ENCODE measurements around the gene OR14C36.
"Not testable (repeated sequence)": the region's sequence is repeated elsewhere in the genome, so short reads cannot be mapped to it uniquely, and the experiment has no call there.

The OR14C36 gene, protein sequence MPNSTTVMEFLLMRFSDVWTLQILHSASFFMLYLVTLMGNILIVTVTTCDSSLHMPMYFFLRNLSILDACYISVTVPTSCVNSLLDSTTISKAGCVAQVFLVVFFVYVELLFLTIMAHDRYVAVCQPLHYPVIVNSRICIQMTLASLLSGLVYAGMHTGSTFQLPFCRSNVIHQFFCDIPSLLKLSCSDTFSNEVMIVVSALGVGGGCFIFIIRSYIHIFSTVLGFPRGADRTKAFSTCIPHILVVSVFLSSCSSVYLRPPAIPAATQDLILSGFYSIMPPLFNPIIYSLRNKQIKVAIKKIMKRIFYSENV

GRCh38 chr1:248348475-248348874, at the start of gene OR14C36:
Gene OR14C36, plus strand, starts transcription at chr1:248348775. Its CDS starts 0 bp downstream, at chr1:248348775.
- no peak for DNase-seq

DNA sequence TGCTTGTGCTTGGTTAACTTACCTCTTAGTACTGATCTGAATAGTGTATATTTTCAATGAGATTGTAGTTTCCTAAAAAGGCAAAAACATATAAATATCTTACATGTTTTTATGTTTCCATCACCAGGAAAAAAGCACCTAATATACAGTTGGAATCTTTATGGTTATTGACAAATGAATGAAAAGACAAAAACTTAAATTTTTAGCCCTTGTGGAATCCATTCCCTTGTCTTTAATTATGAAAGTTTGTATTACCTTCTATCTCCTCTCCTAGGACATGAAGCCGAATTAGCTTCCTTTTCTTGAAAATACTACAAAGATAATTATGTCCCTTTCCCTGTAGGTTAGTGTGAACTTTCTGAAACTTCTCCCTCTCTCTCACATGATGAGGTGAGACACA, 45.3 kb upstream of the OR14C36 start, which contains the start of gene OR2T12:
Gene OR2T12, minus strand, starts transcription at position 101 of the 400 bp plus-strand sequence. CDS start 7,846 bp downstream, outside the sequence.
- no peak for DNase-seq

GRCh38 chr1:248305672-248306071, 42.9 kb upstream of the OR14C36 start:
- DNase-seq = not testable (repeated sequence)

DNA sequence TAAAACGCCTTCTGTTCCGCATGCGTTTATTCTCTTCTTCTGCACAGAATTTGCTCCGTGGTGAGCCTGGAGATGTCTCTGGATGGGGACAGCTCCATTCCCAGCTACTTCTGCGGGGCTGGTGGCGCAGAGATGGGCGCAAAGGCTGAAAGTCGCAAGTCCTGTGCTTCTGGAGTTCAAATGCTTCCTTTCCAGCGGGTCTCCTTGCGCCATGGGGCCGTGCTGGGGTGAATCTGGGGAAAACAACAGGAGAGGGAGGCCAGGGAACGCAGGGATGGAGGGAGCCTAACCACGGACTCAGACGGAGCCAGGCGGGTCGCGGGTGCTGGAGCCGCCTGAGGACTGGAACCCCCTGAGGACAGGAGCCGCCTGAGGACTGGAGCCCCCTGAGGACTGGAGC, 42.5 kb upstream of the OR14C36 start:
- DNase-seq = no peak

DNA sequence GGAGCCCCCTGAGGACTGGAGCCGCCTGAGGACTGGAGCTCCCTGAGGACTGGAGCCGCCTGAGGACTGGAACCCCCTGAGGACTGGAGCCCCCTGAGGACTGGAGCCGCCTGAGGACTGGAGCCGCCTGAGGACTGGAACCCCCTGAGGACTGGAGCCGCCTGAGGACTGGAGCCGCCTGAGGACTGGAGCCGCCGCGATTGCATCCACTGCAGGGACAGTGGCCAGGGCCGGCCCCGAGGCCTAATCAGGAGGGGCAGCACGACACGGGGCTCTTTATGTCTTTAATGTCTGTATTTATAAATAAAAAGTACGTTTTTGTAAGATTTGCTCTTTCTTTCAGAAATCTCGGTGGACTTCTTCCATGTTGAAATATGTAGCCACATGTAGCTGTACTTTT, 41.8 kb upstream of the OR14C36 start:
- not testable (repeated sequence) for DNase-seq

DNA sequence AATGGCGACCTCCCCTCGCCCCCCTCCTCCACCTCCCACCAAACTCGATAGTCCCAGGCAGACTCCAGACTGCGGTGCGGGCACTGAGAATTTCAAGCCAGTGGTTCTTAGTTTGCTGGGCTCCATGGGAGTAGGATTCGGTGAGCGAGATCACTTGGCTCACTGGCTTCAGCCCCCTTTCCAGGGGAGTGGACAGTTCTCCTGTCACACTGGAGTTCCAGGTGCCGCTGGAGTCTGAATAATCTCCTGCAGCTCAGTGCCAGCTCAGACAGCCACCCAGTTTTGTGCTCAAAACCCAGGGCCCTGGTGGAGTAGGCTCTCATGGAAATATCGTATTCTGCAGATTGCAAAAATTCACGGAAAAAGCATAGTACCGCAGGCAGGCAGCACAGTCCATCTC, 31.8 kb upstream of the OR14C36 start:
- DNase-seq = no peak

GRCh38 chr1:248324468-248324867, 24.1 kb upstream of the OR14C36 start, which contains the start of gene OR2M7:
Gene OR2M7, minus strand, starts transcription at chr1:248324568. Its CDS starts 0 bp downstream, at chr1:248324568.
- no peak for DNase-seq

DNA sequence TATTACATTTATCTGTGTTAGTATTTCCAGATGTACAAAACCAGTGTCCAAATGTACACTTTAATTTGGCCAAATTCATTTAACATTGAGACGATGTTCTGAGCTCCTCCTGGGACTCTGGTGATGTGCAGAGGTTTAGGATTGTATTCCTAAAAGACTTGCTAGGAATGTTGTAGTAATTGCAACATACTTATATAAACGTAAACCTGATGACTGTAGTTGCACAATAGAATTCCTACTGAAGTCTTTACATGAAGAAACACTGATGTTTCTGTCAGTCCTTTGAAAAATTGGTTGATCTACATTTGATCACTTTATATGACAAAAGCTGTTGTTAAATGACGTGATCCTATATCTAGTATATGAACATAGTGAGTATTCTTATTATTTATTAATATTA, 5.1 kb upstream of the OR14C36 start:
- DNase-seq = no peak

DNA sequence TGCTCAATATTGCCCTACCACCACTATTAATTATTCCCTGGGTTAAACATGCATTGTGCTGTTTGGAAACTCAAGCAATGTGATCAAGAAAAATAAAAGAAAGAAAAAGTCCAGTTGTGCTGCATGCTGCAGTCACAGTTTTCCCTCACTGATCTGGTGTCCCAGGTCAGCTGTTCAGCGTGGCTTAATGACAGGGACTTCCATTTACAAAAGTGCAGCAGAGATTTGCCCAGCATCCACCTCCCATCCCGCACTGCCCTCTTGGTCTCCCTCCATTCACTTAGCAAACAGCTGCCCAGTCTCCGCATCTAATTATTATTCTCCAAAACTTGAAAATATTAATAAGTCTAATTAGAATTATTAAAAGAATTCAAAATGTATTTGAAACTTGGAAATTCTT, 10.8 kb downstream of the OR14C36 start:
- DNase-seq = no peak

GRCh38 chr1:248361121-248361715, 12.6 kb downstream of the OR14C36 start, which contains the start of gene OR2T4:
Gene OR2T4, plus strand, starts transcription at chr1:248361665. Its CDS starts 0 bp downstream, at chr1:248361665.
- DNase-seq = no peak

- DNase-seq = no peak
These were observed 18.0 kb downstream of the OR14C36 start for GRCh38 chr1:248366609-248367008.

GRCh38 chr1:248372394-248372793, 23.8 kb downstream of the OR14C36 start:
- DNase-seq = no peak

- DNase-seq = no peak
These were observed 25.2 kb downstream of the OR14C36 start for GRCh38 chr1:248373761-248374160.

GRCh38 chr1:248375446-248375845, 26.9 kb downstream of the OR14C36 start, which contains the start of gene OR2T6:
Gene OR2T6, plus strand, starts transcription at chr1:248375746. Its CDS starts 11,863 bp downstream, at chr1:248387609.
- DNase-seq = no peak

GRCh38 chr1:248376916-248377315, 28.3 kb downstream of the OR14C36 start:
- no peak for DNase-seq

- no peak for DNase-seq
These were observed 32.3 kb downstream of the OR14C36 start for GRCh38 chr1:248380854-248381253.

DNA sequence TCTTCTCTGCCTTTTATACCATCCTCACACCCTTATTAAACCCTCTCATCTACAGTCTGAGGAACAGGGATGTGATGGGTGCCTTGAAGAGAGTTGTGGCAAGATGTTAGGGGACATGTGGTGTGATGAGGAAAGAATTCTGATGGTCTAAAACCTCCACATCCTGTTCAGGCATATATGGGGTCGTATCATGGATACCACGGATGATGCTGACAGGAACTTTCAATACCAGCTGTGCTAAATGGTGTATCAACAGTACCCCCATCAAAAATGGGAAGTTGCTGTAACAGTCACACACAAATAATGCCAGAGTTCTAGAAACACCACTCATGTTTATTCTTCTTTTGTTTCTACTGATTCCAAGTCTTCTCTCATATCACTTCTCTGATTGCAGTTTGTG, 39.9 kb downstream of the OR14C36 start:
- DNase-seq = no peak

GRCh38 chr1:248393050-248393449, 44.5 kb downstream of the OR14C36 start:
- no peak for DNase-seq
